Ovary (tissue), 9 donors: ENCODE measurements around the gene EXOC3. TPM values are rescaled to one million over a fixed set of nuclear protein-coding genes. Genes with fewer than 3 reads are reported as not detected.
"Not testable (repeated sequence)": the region's sequence is repeated elsewhere in the genome, so short reads cannot be mapped to it uniquely, and the experiment has no call there.

Experiments used
- DNase-seq, 5 donors: peaks; one replicate each; pipeline ENCODE4 v3.0.0-alpha.2; 2019 to 2020
- H3K27ac ChIP-seq, 2 donors: fragments of 200-600 bp; one replicate each; pipeline versions ENCODE4 v1.5.1 to v1.8.0; 2019 to 2022
- H3K27me3 ChIP-seq: fragments of 200-600 bp; one replicate; pipeline ENCODE4 v1.8.0; 2022
- H3K36me3 ChIP-seq: fragments of 200-600 bp; sonication (generic); one replicate; pipeline ENCODE4 v1.5.1; 2019
- H3K4me1 ChIP-seq: one replicate; pipeline ENCODE4 v1.8.1; 2013; ENCODE audit warnings: mild to moderate bottlenecking, moderate library complexity; ENCODE audit not compliant: insufficient read depth
- H3K4me3 ChIP-seq: fragments of 200-600 bp; sonication (generic); one replicate; pipeline ENCODE4 v1.5.1; 2017
- H3K9me3 ChIP-seq, 2 donors: fragments of 200-600 bp in 1 of 2; sonication (generic) in 1 of 2; one replicate each; pipeline versions ENCODE4 v1.5.1 to v1.8.1; 2013 to 2019; ENCODE audit warnings: mild to moderate bottlenecking in 1 of 2, moderate library complexity in 1 of 2
- EP300 ChIP-seq: sonication (generic); formaldehyde crosslinking; IDR thresholded peaks from one replicate; pipeline ENCODE4 v1.6.1; 2017; ENCODE audit warnings: antibody characterized with exemption
- POLR2A ChIP-seq: fragments of 450-650 bp; IDR thresholded peaks from one replicate; pipeline ENCODE4 v1.6.1; 2017; ENCODE audit warnings: antibody characterized with exemption, mild to moderate bottlenecking, moderate library complexity
- WGBS, 3 donors: extraction: QIAGEN DNeasy Blood & Tissue Kit in 1 of 3; methylation state at CpG; one replicate each; pipeline versions ENCODE4 v1.1.5 to v1.1.7; 2013 to 2017; 5-methylcytosine and 5-hydroxymethylcytosine counted together
- intact Hi-C, 4 donors: fragments of 100-400 bp; cut with DNase I; formaldehyde crosslinking; loops; one replicate each; pipeline versions ENCODE4 v1.11.0 to v1.15.1; 2022 to 2023
- polyA plus RNA-seq, 2 donors: library from polyadenylated mRNA; stranded (reverse); fragments of 200-250 nt in 1 of 2; fragments of 350-450 nt in 1 of 2; fragmentation: Illumina TruSeq in 1 of 2; extraction: RNeasy Lipid Tissue Mini Kit (QIAGEN cat#74804) in 1 of 2; gene quantifications; one replicate each; pipeline ENCODE4 v1.2.3, GENCODE V29; 2013 to 2014
- total RNA-seq, 7 donors: library from RNA; depleted of rRNA in 2 of 7; stranded (reverse); fragments of >200 nt in 2 of 7; fragmentation: NEBNext Ultra II Directional in 3 of 7; extraction: Animal tissue kit (Norgen Biotek cat#: 25700) in 3 of 7; gene quantifications; one replicate each; pipeline versions ENCODE4 v1.1.0 to v1.2.4, GENCODE V29; 2016 to 2023
- TF ChIP-seq, protein P1 (sequence below), 3 donors: fragments of 450-650 bp in 2 of 3; fragments of 200-600 bp in 1 of 3; IDR thresholded peaks; one replicate each; pipeline versions ENCODE4 v1.5.1 to v1.8.0; 2016 to 2022; ENCODE audit warnings: antibody characterized with exemption in 3 of 3, mild to moderate bottlenecking in 1 of 3
- donor health status: DM: no; HTN: no; CAD: no; lungs with moderate emphysema.
- donor health status: DM: no; HTN: no; CAD: no.
- donor health status: Bipolar disorder and iron deficiency.
- donor health status: DM: yes; HTN: yes; CAD: no.
- donor health status: DM: no; HTN: no; CAD: no.
- donor health status: DM: yes; HTN: yes; CAD: no.

EXOC3 gene
- total and polyA plus RNA-seq, 9 donors = 25.5 to 67.4 (median 49.4) TPM

DNA sequence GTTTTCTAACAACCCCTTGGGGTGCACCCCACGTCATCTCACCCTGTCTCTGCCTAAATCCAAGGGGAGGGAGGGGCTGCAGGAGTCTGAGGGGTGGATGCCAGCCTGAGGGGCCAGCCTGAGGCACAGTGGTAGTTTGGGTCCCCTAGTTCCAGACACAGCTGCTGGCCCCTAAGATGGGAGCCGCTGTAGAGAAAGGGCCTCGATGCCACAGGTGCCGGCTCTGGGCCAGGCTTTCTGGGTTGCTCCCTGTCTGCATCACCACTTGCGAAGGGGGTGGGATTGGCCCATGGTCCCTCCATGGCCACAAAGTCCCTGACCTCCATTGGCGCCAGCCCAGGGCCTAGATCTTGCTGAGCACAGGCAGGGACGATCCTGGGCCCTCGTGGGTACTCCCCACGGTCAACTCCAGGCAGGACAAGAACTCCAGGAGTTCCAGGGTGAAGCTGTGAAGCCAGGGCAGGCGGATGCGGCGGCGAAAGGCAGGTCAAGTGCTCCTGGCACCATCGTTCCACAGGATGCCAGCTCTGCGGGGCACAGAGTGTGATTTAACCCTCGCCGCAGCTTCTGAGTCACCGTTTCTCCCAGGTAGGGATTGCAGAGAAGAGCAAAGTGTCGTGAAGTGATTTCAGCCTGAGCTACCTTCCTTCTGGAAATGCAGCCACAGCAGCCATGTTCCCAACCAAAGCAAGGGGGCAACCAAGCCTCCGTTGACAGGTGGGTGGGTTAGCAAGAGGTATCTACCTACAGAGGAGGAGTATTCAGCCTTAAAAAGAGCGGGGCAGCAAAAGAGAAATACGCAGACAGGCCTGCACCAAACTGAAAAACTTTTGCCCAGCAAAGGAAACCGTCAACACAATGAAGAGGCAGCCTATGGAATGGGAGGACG is 41.6 kb upstream of the EXOC3 start:
- Histone ChIP-seq H3K4me1 (peaks cover 17% of the 10 kb centered on the region), H3K4me3 (no peak overlapping the region), H3K27me3 (no peaks in the 10 kb centered on the region), H3K27ac (no peak overlapping the region), H3K36me3 (no peaks in the 10 kb centered on the region), H3K9me3 (no peaks in the 10 kb centered on the region)
- DNase-seq = peak in 4 of 5 donors; percentile 17 to 50 (median 30)
- TF ChIP-seq EP300 (no peak), POLR2A (no peak)
- TF ChIP-seq, protein P1, sequence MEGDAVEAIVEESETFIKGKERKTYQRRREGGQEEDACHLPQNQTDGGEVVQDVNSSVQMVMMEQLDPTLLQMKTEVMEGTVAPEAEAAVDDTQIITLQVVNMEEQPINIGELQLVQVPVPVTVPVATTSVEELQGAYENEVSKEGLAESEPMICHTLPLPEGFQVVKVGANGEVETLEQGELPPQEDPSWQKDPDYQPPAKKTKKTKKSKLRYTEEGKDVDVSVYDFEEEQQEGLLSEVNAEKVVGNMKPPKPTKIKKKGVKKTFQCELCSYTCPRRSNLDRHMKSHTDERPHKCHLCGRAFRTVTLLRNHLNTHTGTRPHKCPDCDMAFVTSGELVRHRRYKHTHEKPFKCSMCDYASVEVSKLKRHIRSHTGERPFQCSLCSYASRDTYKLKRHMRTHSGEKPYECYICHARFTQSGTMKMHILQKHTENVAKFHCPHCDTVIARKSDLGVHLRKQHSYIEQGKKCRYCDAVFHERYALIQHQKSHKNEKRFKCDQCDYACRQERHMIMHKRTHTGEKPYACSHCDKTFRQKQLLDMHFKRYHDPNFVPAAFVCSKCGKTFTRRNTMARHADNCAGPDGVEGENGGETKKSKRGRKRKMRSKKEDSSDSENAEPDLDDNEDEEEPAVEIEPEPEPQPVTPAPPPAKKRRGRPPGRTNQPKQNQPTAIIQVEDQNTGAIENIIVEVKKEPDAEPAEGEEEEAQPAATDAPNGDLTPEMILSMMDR (IDR thresholded peaks at IDR 0.05) = no peak
- WGBS, 3 donors = 93 to 96% (median 93%) methylated on average over 24 of the region's 24 CpGs
- intact Hi-C loops = no loop called here

DNA sequence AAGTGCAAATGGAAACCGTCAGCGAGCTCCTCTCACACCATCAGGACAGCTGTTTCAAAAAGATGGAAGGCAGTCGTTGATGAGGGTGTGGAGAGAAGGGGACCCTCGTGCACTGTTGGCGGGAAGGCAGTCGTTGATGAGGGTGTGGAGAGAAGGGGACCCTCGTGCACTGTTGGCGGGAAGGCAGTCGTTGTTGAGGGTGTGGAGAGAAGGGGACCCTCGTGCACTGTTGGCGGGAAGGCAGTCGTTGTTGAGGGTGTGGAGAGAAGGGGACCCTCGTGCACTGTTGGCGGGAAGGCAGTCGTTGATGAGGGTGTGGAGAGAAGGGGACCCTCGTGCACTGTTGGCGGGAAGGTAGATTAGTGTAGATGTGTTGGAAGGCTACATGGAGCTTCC is 40.8 kb upstream of the EXOC3 start:
- 91 to 94% (median 92%) methylated on average over 17 of the region's 17 CpGs for WGBS, 3 donors
- H3K9me3 ChIP-seq, H3K4me3 ChIP-seq, DNase-seq, H3K27me3 ChIP-seq, H3K36me3 ChIP-seq, H3K27ac ChIP-seq, intact Hi-C loops: not testable (repeated sequence)
- H3K4me1 ChIP-seq = peaks cover 17% of the 10 kb centered on the region

GRCh38 chr5:402615-403359 is 40.2 kb upstream of the EXOC3 start:
- DNase-seq = peak in 1 of 5 donors; percentile 2
- intact Hi-C loops = no loop called here
- no peak overlapping the region for H3K27ac ChIP-seq
- WGBS, 3 donors = 87 to 91% (median 90%) methylated on average over 20 of the region's 20 CpGs
- no peak for TF ChIP-seq EP300
- TF ChIP-seq, protein P1 (IDR thresholded peaks at IDR 0.05) = no peak
- peaks cover 17% of the 10 kb centered on the region for H3K4me1 ChIP-seq
- H3K27me3 ChIP-seq = no peaks in the 10 kb centered on the region
- H3K4me3 ChIP-seq = no peak overlapping the region
- no peaks in the 10 kb centered on the region for H3K36me3 ChIP-seq
- no peaks in the 10 kb centered on the region for H3K9me3 ChIP-seq

- no peaks in the 10 kb centered on the region for H3K36me3 ChIP-seq
- H3K4me1 ChIP-seq = peaks cover 12% of the 10 kb centered on the region
- H3K27ac ChIP-seq = no peak overlapping the region
- no peaks in the 10 kb centered on the region for H3K9me3 ChIP-seq
- WGBS, 3 donors = 93 to 94% (median 93%) methylated on average over 11 of the region's 11 CpGs
- intact Hi-C loops = no loop called here
- TF ChIP-seq POLR2A (no peak), EP300 (no peak)
- TF ChIP-seq, protein P1 (IDR thresholded peaks at IDR 0.05) = no peak
- H3K4me3 ChIP-seq = no peak overlapping the region
- DNase-seq = no peak
- no peaks in the 10 kb centered on the region for H3K27me3 ChIP-seq
Measured at GRCh38 chr5:403995-404394, 39.0 kb upstream of the EXOC3 start.
